HepG2 (cell line): ENCODE data around the gene ISOC2. TPM values are rescaled to one million over a fixed set of nuclear protein-coding genes. Genes with fewer than 3 reads are reported as not detected.

Experiments
- ATF7-NPFF ChIP-seq: sonication (generic); formaldehyde crosslinking; IDR thresholded peaks from 2 replicates; pipeline ENCODE4 v1.8.1; 2023; ENCODE audit warnings: mild to moderate bottlenecking, low read depth, missing genetic modification reagents, moderate library complexity
- CC2D1A ChIP-seq: sonication (generic); formaldehyde crosslinking; IDR thresholded peaks from 2 replicates; pipeline ENCODE4 v1.8.1; 2023; ENCODE audit warnings: mild to moderate bottlenecking, missing genetic modification reagents
- FOSL1 ChIP-seq: sonication (generic); formaldehyde crosslinking; IDR thresholded peaks from 2 replicates; pipeline ENCODE4 v1.9.0; 2021; ENCODE audit warnings: missing genetic modification reagents, borderline replicate concordance
- HDAC1 ChIP-seq: sonication (generic); formaldehyde crosslinking; IDR thresholded peaks from 2 replicates; pipeline ENCODE4 v1.5.1; 2020; ENCODE audit warnings: mild to moderate bottlenecking, missing genetic modification reagents
- NFYC ChIP-seq: IDR thresholded peaks from 2 replicates; pipeline ENCODE4 v1.6.1; 2016; ENCODE audit warnings: missing genetic modification reagents, missing compliant biosample characterization
- NKX3-1 ChIP-seq: sonication (generic); formaldehyde crosslinking; IDR thresholded peaks from 2 replicates; pipeline ENCODE4 v1.5.0; 2020; ENCODE audit warnings: missing genetic modification reagents
- PAWR ChIP-seq: sonication (generic); formaldehyde crosslinking; IDR thresholded peaks from 2 replicates; pipeline ENCODE4 v1.4.0; 2020; ENCODE audit warnings: missing genetic modification reagents, mild to moderate bottlenecking, borderline replicate concordance
- RARA ChIP-seq: IDR thresholded peaks from 2 replicates; pipeline ENCODE4 v1.6.1; 2016; ENCODE audit warnings: missing genetic modification reagents, missing compliant biosample characterization
- SAFB2 ChIP-seq: sonication (generic); formaldehyde crosslinking; IDR thresholded peaks from 2 replicates; pipeline ENCODE4 v1.5.1; 2020; ENCODE audit warnings: missing genetic modification reagents, low read depth, mild to moderate bottlenecking, borderline replicate concordance
- ZNF333 ChIP-seq: sonication (generic); formaldehyde crosslinking; IDR thresholded peaks from 2 replicates; pipeline ENCODE4 v1.4.0; 2020; ENCODE audit warnings: mild to moderate bottlenecking, missing genetic modification reagents, borderline replicate concordance
- ZNF343 ChIP-seq: sonication (generic); formaldehyde crosslinking; IDR thresholded peaks from 2 replicates; pipeline ENCODE4 v1.4.0; 2020; ENCODE audit warnings: mild to moderate bottlenecking, missing genetic modification reagents
- ZNF564 ChIP-seq: sonication (generic); formaldehyde crosslinking; IDR thresholded peaks from 2 replicates; pipeline ENCODE4 v1.8.1; 2023; ENCODE audit warnings: mild to moderate bottlenecking, missing genetic modification reagents
- ZSCAN21 ChIP-seq: sonication (generic); formaldehyde crosslinking; IDR thresholded peaks from 2 replicates; pipeline ENCODE4 v1.8.0; 2022; ENCODE audit warnings: mild to moderate bottlenecking, missing genetic modification reagents, moderate library complexity, borderline replicate concordance
- ZSCAN29 ChIP-seq: sonication (generic); formaldehyde crosslinking; conservative IDR thresholded peaks from 2 replicates; pipeline ENCODE4 v1.4.0; 2020; ENCODE audit warnings: mild to moderate bottlenecking, missing genetic modification reagents
- polyA plus RNA-seq, 8 experiments: library from polyadenylated mRNA; depleted of rRNA in 3 of 8; stranded (reverse) in 7 of 8; unstranded in 1 of 8; fragments of >200 nt; fragmentation: Illumina TruSeq in 4 of 8; extraction: Trizol in 4 of 8; gene quantifications; 2 replicates each; pipeline versions ENCODE4 v1.2.1 to v1.2.3, GENCODE V29; 2011 to 2016; ENCODE audit warnings: low read depth in 4 of 8, missing spikeins in 1 of 8, mixed read lengths in 1 of 8; ENCODE audit not compliant: insufficient read depth in 1 of 8
- total RNA-seq, 5 experiments: library from RNA; depleted of rRNA; stranded (reverse); fragments of >200 nt; fragmentation: Illumina TruSeq; extraction: Trizol; gene quantifications; 2 replicates each; pipeline ENCODE4 v1.2.3, GENCODE V29; 2016; ENCODE audit warnings: low read depth in 1 of 5
- TF ChIP-seq, protein P1 (sequence below): sonication (generic); formaldehyde crosslinking; IDR thresholded peaks from 2 replicates; pipeline ENCODE4 v1.5.0; 2020; ENCODE audit warnings: missing genetic modification reagents
- TF ChIP-seq, protein P2 (sequence below), 2 experiments: fragments of 450-650 bp in 1 of 2; sonication (generic) in 1 of 2; formaldehyde crosslinking in 1 of 2; IDR thresholded peaks; 2 replicates each; pipeline versions ENCODE4 v1.6.1 to v1.8.0; 2016 to 2022; ENCODE audit warnings: antibody characterized with exemption in 1 of 2, mild to moderate bottlenecking in 1 of 2, missing genetic modification reagents in 1 of 2
- TF ChIP-seq, protein P3 (sequence below): IDR thresholded peaks from 2 replicates; pipeline ENCODE4 v1.6.1; 2016; ENCODE audit warnings: missing compliant biosample characterization, missing genetic modification reagents, borderline replicate concordance

Gene ISOC2
- total and polyA plus RNA-seq, 2 of the 13 experiments (the other 11 are each of a cell fraction or from before 2014, with no cell fraction given): 76.8 to 105 TPM

- TF ChIP-seq, protein P1, sequence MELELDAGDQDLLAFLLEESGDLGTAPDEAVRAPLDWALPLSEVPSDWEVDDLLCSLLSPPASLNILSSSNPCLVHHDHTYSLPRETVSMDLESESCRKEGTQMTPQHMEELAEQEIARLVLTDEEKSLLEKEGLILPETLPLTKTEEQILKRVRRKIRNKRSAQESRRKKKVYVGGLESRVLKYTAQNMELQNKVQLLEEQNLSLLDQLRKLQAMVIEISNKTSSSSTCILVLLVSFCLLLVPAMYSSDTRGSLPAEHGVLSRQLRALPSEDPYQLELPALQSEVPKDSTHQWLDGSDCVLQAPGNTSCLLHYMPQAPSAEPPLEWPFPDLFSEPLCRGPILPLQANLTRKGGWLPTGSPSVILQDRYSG (CRISPR knock-in tag): no peak
- TF ChIP-seq NKX3-1 (no peak), ZSCAN29 (CRISPR knock-in tag) (0 out of 2 replicates have a peak, but pooled peaks have one; percentile 47), FOSL1 (CRISPR knock-in tag) (no peak), ZNF333 (CRISPR knock-in tag) (no peak), HDAC1 (peak; percentile 48), ZNF564 (CRISPR knock-in tag) (no peak), PAWR (no peak), ATF7-NPFF (no peak), RARA (CRISPR knock-in tag) (no peak), NFYC (no peak), ZSCAN21 (CRISPR knock-in tag) (no peak; the same call in 1 of the 2 replicates), CC2D1A (no peak), SAFB2 (no peak), ZNF343 (CRISPR knock-in tag) (0 out of 2 replicates have a peak, but pooled peaks have one; percentile 52)
- TF ChIP-seq, protein P2, sequence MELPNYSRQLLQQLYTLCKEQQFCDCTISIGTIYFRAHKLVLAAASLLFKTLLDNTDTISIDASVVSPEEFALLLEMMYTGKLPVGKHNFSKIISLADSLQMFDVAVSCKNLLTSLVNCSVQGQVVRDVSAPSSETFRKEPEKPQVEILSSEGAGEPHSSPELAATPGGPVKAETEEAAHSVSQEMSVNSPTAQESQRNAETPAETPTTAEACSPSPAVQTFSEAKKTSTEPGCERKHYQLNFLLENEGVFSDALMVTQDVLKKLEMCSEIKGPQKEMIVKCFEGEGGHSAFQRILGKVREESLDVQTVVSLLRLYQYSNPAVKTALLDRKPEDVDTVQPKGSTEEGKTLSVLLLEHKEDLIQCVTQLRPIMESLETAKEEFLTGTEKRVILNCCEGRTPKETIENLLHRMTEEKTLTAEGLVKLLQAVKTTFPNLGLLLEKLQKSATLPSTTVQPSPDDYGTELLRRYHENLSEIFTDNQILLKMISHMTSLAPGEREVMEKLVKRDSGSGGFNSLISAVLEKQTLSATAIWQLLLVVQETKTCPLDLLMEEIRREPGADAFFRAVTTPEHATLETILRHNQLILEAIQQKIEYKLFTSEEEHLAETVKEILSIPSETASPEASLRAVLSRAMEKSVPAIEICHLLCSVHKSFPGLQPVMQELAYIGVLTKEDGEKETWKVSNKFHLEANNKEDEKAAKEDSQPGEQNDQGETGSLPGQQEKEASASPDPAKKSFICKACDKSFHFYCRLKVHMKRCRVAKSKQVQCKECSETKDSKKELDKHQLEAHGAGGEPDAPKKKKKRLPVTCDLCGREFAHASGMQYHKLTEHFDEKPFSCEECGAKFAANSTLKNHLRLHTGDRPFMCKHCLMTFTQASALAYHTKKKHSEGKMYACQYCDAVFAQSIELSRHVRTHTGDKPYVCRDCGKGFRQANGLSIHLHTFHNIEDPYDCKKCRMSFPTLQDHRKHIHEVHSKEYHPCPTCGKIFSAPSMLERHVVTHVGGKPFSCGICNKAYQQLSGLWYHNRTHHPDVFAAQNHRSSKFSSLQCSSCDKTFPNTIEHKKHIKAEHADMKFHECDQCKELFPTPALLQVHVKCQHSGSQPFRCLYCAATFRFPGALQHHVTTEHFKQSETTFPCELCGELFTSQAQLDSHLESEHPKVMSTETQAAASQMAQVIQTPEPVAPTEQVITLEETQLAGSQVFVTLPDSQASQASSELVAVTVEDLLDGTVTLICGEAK (IDR thresholded peaks at IDR 0.05): no peak
- TF ChIP-seq, protein P2 (CRISPR knock-in tag; IDR thresholded peaks at IDR 0.05): no peak
- TF ChIP-seq, protein P3, sequence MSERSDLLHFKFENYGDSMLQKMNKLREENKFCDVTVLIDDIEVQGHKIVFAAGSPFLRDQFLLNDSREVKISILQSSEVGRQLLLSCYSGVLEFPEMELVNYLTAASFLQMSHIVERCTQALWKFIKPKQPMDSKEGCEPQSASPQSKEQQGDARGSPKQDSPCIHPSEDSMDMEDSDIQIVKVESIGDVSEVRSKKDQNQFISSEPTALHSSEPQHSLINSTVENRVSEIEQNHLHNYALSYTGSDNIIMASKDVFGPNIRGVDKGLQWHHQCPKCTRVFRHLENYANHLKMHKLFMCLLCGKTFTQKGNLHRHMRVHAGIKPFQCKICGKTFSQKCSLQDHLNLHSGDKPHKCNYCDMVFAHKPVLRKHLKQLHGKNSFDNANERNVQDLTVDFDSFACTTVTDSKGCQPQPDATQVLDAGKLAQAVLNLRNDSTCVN (CRISPR knock-in tag): no peak
Observed at GRCh38 chr19:55484593-55485438, 23.4 kb upstream of the ISOC2 start, which contains the start of gene NAT14 (continued).
